Measurements from ENCODE around the gene CRTC1. TPM values are rescaled to one million over a fixed set of nuclear protein-coding genes. Genes with fewer than 3 reads are reported as not detected.

CRTC1 gene
- total and polyA plus RNA-seq, 9 of the 15 experiments (the other 6 are each of a cell fraction or from before 2014, with no cell fraction given) = 0.25 to 3.8 (median 1.2) TPM; not detected in 2

DNA sequence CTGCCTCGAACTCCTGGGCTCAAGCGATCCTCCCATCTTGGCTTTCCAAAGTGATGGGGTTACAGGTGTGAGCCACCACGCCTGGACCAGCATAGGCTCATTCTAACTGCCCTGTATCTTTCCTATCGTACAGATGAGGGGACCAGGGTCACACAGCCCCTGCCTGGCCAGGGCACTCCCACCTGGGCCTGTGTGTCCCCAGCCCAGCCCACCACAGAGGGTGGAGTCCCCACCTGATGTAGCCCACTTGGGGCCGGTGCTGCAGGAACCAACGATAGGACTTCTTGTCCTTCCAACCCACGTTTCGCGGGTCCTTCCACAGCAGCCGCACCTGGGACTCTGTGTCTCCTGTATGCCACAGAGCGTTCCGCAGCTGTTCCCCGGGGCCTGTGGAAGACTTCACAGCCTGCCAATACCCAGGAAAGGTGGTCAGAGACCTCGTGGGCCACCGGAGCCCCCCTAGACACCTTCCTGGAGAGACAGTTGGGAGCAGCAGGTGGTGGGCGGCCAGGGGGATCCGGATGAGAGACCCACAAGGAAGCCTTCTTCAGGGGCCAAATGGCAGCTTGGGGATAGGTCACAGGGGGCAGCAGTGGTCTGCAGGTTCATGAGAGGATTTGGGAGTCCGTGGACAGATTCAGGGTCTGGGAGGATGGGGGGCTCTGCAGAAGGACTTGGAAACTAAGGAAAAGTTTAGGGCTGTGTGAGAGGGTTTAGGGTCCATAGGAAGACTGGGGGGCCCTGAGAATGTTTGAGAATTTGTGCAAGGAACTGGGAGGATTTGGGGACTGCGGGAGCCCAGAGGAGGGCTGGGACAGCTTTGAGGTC, 100.7 kb downstream of the CRTC1 start (continued):
- no peak for TF ChIP-seq ZNF518B (CRISPR knock-in tag; IDR thresholded peaks at IDR 0.05)
- no peak for TF ChIP-seq SUPT5H (IDR thresholded peaks at IDR 0.05)
- no peak for TF ChIP-seq FOXO4 (CRISPR knock-in tag; IDR thresholded peaks at IDR 0.05)
- TF ChIP-seq ZNF146 (CRISPR knock-in tag; IDR thresholded peaks at IDR 0.05; ENCODE audit: unreplicated experiment) = no peak
- TF ChIP-seq SP1 (CRISPR knock-in tag; IDR thresholded peaks at IDR 0.05) = no peak
- TF ChIP-seq ZBTB26 (CRISPR knock-in tag; IDR thresholded peaks at IDR 0.05) = no peak

Data from K562 (cell line).